Measurements from ENCODE around the gene AP3S1. TPM values are rescaled to one million over a fixed set of nuclear protein-coding genes. Genes with fewer than 3 reads are reported as not detected.

AP3S1 gene
- total and polyA plus RNA-seq, 3 donors from 2014 or later: 103 to 136 (median 105) TPM

GRCh38 chr5:115932991-115933390 lies 91.3 kb downstream of the AP3S1 start:
- Histone ChIP-seq H3K4me3 (no peak overlapping the region), H3K36me3 (ENCODE audit: low read depth, missing control alignments) (no peaks in the 10 kb centered on the region), H3K4me1 (no peaks in the 10 kb centered on the region), H3K9me3 (no peaks in the 10 kb centered on the region), H3K27ac (no peak overlapping the region), H3K27me3 (no peaks in the 10 kb centered on the region)
- intact Hi-C loops (cut with DNase I; ENCODE audit: low total_unique reads): no loop called here
- WGBS, 2 donors: 93 to 96% methylated on average over 6 of the region's 6 CpGs
- no peak for DNase-seq
- TF ChIP-seq POLR2A (IDR thresholded peaks at IDR 0.05): no peak
- no peak for TF ChIP-seq CTCF (IDR thresholded peaks at IDR 0.05)

- no peaks in the 10 kb centered on the region for H3K9me3 ChIP-seq
- intact Hi-C loops (cut with DNase I; ENCODE audit: low total_unique reads): no loop called here
- H3K27ac ChIP-seq: no peak overlapping the region
- H3K4me3 ChIP-seq: no peak overlapping the region
- DNase-seq: no peak
- H3K27me3 ChIP-seq: no peaks in the 10 kb centered on the region
- H3K4me1 ChIP-seq: no peaks in the 10 kb centered on the region
- whole genome bisulfite sequencing, 2 donors: 80 to 92% methylated on average over 10 of the region's 10 CpGs
- no peak for TF ChIP-seq POLR2A (IDR thresholded peaks at IDR 0.05)
- TF ChIP-seq CTCF (IDR thresholded peaks at IDR 0.05): no peak
- H3K36me3 ChIP-seq (ENCODE audit: low read depth, missing control alignments): no peaks in the 10 kb centered on the region
Measured at GRCh38 chr5:115934388-115934974, 92.7 kb downstream of the AP3S1 start.

- H3K27ac ChIP-seq: no peak overlapping the region
- no peaks in the 10 kb centered on the region for H3K36me3 ChIP-seq (ENCODE audit: low read depth, missing control alignments)
- WGBS, 2 donors: 83 to 86% methylated on average over 1 of the region's 1 CpG
- H3K9me3 ChIP-seq: no peaks in the 10 kb centered on the region
- no peaks in the 10 kb centered on the region for H3K4me1 ChIP-seq
- TF ChIP-seq POLR2A (IDR thresholded peaks at IDR 0.05) (no peak), CTCF (IDR thresholded peaks at IDR 0.05) (no peak)
- no peak overlapping the region for H3K4me3 ChIP-seq
- no peak for DNase-seq
- intact Hi-C loops (cut with DNase I; ENCODE audit: low total_unique reads): no loop called here
- H3K27me3 ChIP-seq: no peaks in the 10 kb centered on the region
Measured at GRCh38 chr5:115936031-115936430, 94.3 kb downstream of the AP3S1 start.

GRCh38 chr5:115939059-115939458 lies 97.3 kb downstream of the AP3S1 start:
- TF ChIP-seq CTCF (IDR thresholded peaks at IDR 0.05) (no peak), POLR2A (IDR thresholded peaks at IDR 0.05) (no peak)
- intact Hi-C loops (cut with DNase I; ENCODE audit: low total_unique reads): no loop called here
- no peak overlapping the region for H3K4me3 ChIP-seq
- H3K4me1 ChIP-seq: no peaks in the 10 kb centered on the region
- H3K27ac ChIP-seq: no peak overlapping the region
- no peaks in the 10 kb centered on the region for H3K27me3 ChIP-seq
- DNase-seq: no peak
- no peaks in the 10 kb centered on the region for H3K9me3 ChIP-seq
- H3K36me3 ChIP-seq (ENCODE audit: low read depth, missing control alignments): no peaks in the 10 kb centered on the region
- 62 to 69% methylated on average over 4 of the region's 4 CpGs for WGBS, 2 donors
